ENCODE measurements around the gene SLC25A47.
"Not testable (repeated sequence)": the region's sequence is repeated elsewhere in the genome, so short reads cannot be mapped to it uniquely, and the experiment has no call there.

SLC25A47 gene

GRCh38 chr14:100312110-100312876, 10.8 kb upstream of the SLC25A47 start:
- POLR2A ChIA-PET; H3K27ac ChIP-seq (ENCODE audit: insufficient read depth in 1 of 2, low read depth in 1 of 2, low read length in 2 of 2, poor library complexity in 1 of 2, severe bottlenecking in 2 of 2); H3K27me3 ChIP-seq (replicated peaks in 2 of 5; ENCODE audit: control insufficient read depth in 4 of 5, insufficient read depth in 5 of 5, low read length in 4 of 5); H3K36me3 ChIP-seq (ENCODE audit: control insufficient read depth in 4 of 4, insufficient read depth in 4 of 4, low read length in 3 of 4); H3K9me3 ChIP-seq (ENCODE audit: control extremely low read depth in 1 of 5, control insufficient read depth in 4 of 5, insufficient read depth in 2 of 5, low read depth in 1 of 5, low read length in 4 of 5): not testable (repeated sequence)
- 13% methylated on average over 7 of the region's 18 CpGs for WGBS (ENCODE audit: insufficient coverage)
- Histone ChIP-seq H3K4me1 (ENCODE audit: control extremely low read depth in 1 of 4, control insufficient read depth in 4 of 4, insufficient read depth in 4 of 4, low read length in 3 of 4) (peaks cover 0 to 53% (median 43%) of the 10 kb centered on the region in 4 experiments), H3K4me3 (ENCODE audit: control insufficient read depth in 1 of 7, extremely low read depth in 1 of 7, insufficient read depth in 4 of 7, low read depth in 2 of 7, low read length in 6 of 7) (peak overlapping the region in 1 of 7 experiments; percentile 42)
- DNase-seq = peak in 2 of 3 donors; percentile 67 to 81
- CTCF ChIA-PET = interaction anchor here (1.1 to 4.2 kb wide), 6 partner anchors 9 to 33 kb away, joined by 3 to 24 read pairs (median 4); no protein-coding TSS in a partner anchor

- no peak overlapping the region for H3K4me3 ChIP-seq (ENCODE audit: control insufficient read depth in 1 of 7, extremely low read depth in 1 of 7, insufficient read depth in 4 of 7, low read depth in 2 of 7, low read length in 6 of 7)
- peaks cover 0 to 47% (median 37%) of the 10 kb centered on the region in 4 experiments for H3K4me1 ChIP-seq (ENCODE audit: control extremely low read depth in 1 of 4, control insufficient read depth in 4 of 4, insufficient read depth in 4 of 4, low read length in 3 of 4)
- H3K27ac ChIP-seq (ENCODE audit: insufficient read depth in 1 of 2, low read depth in 1 of 2, low read length in 2 of 2, poor library complexity in 1 of 2, severe bottlenecking in 2 of 2) = no peak overlapping the region
- no peaks in the 10 kb centered on the region for H3K36me3 ChIP-seq (ENCODE audit: control insufficient read depth in 4 of 4, insufficient read depth in 4 of 4, low read length in 3 of 4)
- ChIA-PET CTCF (interaction anchor here (0.8 to 4.2 kb wide), 7 partner anchors 9 to 48 kb away, joined by 3 to 24 read pairs (median 3); no protein-coding TSS in a partner anchor), POLR2A (no interaction called here)
- DNase-seq = no peak
- no peaks in the 10 kb centered on the region for H3K9me3 ChIP-seq (ENCODE audit: control extremely low read depth in 1 of 5, control insufficient read depth in 4 of 5, insufficient read depth in 2 of 5, low read depth in 1 of 5, low read length in 4 of 5)
- no peaks in the 10 kb centered on the region for H3K27me3 ChIP-seq (replicated peaks in 2 of 5; ENCODE audit: control insufficient read depth in 4 of 5, insufficient read depth in 5 of 5, low read length in 4 of 5)
- WGBS (ENCODE audit: insufficient coverage) = 69% methylated on average over 9 of the region's 10 CpGs
Measured at GRCh38 chr14:100312877-100313400, 10.2 kb upstream of the SLC25A47 start.

- H3K27ac ChIP-seq (ENCODE audit: insufficient read depth in 1 of 2, low read depth in 1 of 2, low read length in 2 of 2, poor library complexity in 1 of 2, severe bottlenecking in 2 of 2) = no peak overlapping the region
- H3K4me1 ChIP-seq (ENCODE audit: control extremely low read depth in 1 of 4, control insufficient read depth in 4 of 4, insufficient read depth in 4 of 4, low read length in 3 of 4) = peaks cover 0 to 42% (median 35%) of the 10 kb centered on the region in 4 experiments
- H3K36me3 ChIP-seq (ENCODE audit: control insufficient read depth in 4 of 4, insufficient read depth in 4 of 4, low read length in 3 of 4) = no peaks in the 10 kb centered on the region
- no peaks in the 10 kb centered on the region for H3K27me3 ChIP-seq (replicated peaks in 2 of 5; ENCODE audit: control insufficient read depth in 4 of 5, insufficient read depth in 5 of 5, low read length in 4 of 5)
- ChIA-PET POLR2A (interaction anchor here (0.6 kb wide), 2 partner anchors 11 to 14 kb away, joined by 3 to 5 read pairs; no protein-coding TSS in a partner anchor), CTCF (interaction anchor here (0.6 to 4.2 kb wide), 10 partner anchors 8 to 1246 kb away, joined by 3 to 24 read pairs (median 4); a partner anchor contains a TSS)
- WGBS (ENCODE audit: insufficient coverage) = 94% methylated on average over 26 of the region's 26 CpGs
- H3K4me3 ChIP-seq (ENCODE audit: control insufficient read depth in 1 of 7, extremely low read depth in 1 of 7, insufficient read depth in 4 of 7, low read depth in 2 of 7, low read length in 6 of 7) = no peak overlapping the region
- no peaks in the 10 kb centered on the region for H3K9me3 ChIP-seq (ENCODE audit: control extremely low read depth in 1 of 5, control insufficient read depth in 4 of 5, insufficient read depth in 2 of 5, low read depth in 1 of 5, low read length in 4 of 5)
- DNase-seq = no peak
Measured at GRCh38 chr14:100313464-100314230, 9.5 kb upstream of the SLC25A47 start.

- DNase-seq = no peak
- Histone ChIP-seq H3K36me3 (ENCODE audit: control insufficient read depth in 4 of 4, insufficient read depth in 4 of 4, low read length in 3 of 4) (no peaks in the 10 kb centered on the region), H3K9me3 (ENCODE audit: control extremely low read depth in 1 of 5, control insufficient read depth in 4 of 5, insufficient read depth in 2 of 5, low read depth in 1 of 5, low read length in 4 of 5) (no peaks in the 10 kb centered on the region), H3K27ac (ENCODE audit: insufficient read depth in 1 of 2, low read depth in 1 of 2, low read length in 2 of 2, poor library complexity in 1 of 2, severe bottlenecking in 2 of 2) (no peak overlapping the region), H3K4me1 (ENCODE audit: control extremely low read depth in 1 of 4, control insufficient read depth in 4 of 4, insufficient read depth in 4 of 4, low read length in 3 of 4) (peaks cover 0 to 32% (median 28%) of the 10 kb centered on the region in 4 experiments), H3K27me3 (replicated peaks in 2 of 5; ENCODE audit: control insufficient read depth in 4 of 5, insufficient read depth in 5 of 5, low read length in 4 of 5) (no peaks in the 10 kb centered on the region), H3K4me3 (ENCODE audit: control insufficient read depth in 1 of 7, extremely low read depth in 1 of 7, insufficient read depth in 4 of 7, low read depth in 2 of 7, low read length in 6 of 7) (no peak overlapping the region)
- 96% methylated on average over 6 of the region's 6 CpGs for WGBS (ENCODE audit: insufficient coverage)
- ChIA-PET CTCF (interaction anchor here (4.2 kb wide), 1 partner anchor 12 kb away, joined by 24 read pairs; no protein-coding TSS in a partner anchor), POLR2A (no interaction called here)
Measured at GRCh38 chr14:100314724-100315123, 8.4 kb upstream of the SLC25A47 start.

DNA sequence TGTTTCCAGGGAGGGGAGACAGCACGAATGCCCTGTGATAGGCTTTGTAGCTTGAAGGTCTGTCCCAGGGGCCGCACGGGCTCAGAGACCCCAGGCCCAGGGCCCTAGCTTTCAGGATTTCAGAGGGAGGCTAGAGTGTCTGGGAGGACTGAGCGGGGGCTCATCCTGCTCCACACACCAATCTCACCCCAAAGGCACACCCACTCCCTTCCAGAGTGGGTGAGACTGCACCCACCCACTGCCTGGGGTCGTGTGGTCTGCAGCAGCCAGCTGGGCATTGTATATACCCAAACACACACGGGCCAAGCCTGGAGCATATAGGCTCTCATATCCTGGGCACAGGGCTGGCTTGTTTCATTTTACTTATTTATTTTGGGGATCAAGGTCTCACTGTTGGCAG, 5.8 kb upstream of the SLC25A47 start:
- H3K4me3 ChIP-seq (ENCODE audit: control insufficient read depth in 1 of 7, extremely low read depth in 1 of 7, insufficient read depth in 4 of 7, low read depth in 2 of 7, low read length in 6 of 7) = no peak overlapping the region
- no peak for DNase-seq
- POLR2A ChIA-PET = no interaction called here
- no peaks in the 10 kb centered on the region for H3K9me3 ChIP-seq (ENCODE audit: control extremely low read depth in 1 of 5, control insufficient read depth in 4 of 5, insufficient read depth in 2 of 5, low read depth in 1 of 5, low read length in 4 of 5)
- CTCF ChIA-PET = interaction anchor here (0.9 to 1.5 kb wide), 2 partner anchors 14 to 24 kb away, joined by 4 read pairs; no protein-coding TSS in a partner anchor
- no peak overlapping the region for H3K27ac ChIP-seq (ENCODE audit: insufficient read depth in 1 of 2, low read depth in 1 of 2, low read length in 2 of 2, poor library complexity in 1 of 2, severe bottlenecking in 2 of 2)
- 97% methylated on average over 4 of the region's 6 CpGs for WGBS (ENCODE audit: insufficient coverage)
- H3K36me3 ChIP-seq (ENCODE audit: control insufficient read depth in 4 of 4, insufficient read depth in 4 of 4, low read length in 3 of 4) = no peaks in the 10 kb centered on the region
- peaks cover 0 to 15% (median 12%) of the 10 kb centered on the region in 4 experiments for H3K4me1 ChIP-seq (ENCODE audit: control extremely low read depth in 1 of 4, control insufficient read depth in 4 of 4, insufficient read depth in 4 of 4, low read length in 3 of 4)
- no peaks in the 10 kb centered on the region for H3K27me3 ChIP-seq (replicated peaks in 2 of 5; ENCODE audit: control insufficient read depth in 4 of 5, insufficient read depth in 5 of 5, low read length in 4 of 5)

DNA sequence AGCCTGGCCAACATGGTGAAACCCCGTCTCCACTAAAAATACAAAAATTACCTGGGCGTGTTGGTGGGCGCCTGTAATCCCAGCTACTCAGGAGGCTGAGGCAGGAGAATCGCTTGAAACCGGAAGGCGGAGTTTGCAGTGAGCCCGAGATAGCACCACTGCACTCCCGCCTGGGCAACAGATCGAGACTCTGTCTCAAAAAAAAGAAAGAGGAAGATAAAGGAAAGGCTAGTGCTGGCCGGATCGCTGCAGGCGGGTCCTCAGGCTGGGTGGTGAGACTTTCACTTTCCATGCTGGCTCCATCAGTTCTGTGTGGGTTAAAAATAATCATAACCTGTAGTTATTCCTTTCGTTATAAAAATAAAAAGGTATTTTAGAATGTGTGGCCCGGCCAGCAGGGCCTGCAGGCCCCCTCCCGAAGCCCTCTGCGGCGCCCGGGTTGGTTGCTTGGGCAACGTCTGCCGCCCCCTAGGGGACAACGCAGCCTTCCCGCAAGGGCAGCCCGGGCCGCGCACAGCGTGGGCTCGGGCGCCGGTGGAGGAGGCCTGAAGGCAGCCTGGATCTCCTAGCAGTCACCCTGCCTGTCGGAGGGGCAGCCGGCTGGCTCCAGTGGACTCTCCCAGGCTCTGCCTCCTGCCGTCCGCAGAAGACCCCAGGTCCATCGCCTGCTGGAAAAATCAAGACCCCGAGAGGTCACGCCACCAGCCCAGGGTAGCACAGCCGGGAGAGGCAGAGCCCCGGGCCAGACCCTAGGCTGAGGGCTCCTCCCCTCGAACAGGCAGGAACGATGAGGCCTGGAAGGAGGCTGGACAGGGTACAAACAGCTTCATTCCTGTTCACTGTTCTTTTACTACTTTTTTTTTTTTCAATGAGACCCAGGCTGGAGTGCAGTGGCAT, 5.0 kb upstream of the SLC25A47 start:
- Histone ChIP-seq H3K36me3 (ENCODE audit: control insufficient read depth in 4 of 4, insufficient read depth in 4 of 4, low read length in 3 of 4) (no peaks in the 10 kb centered on the region), H3K27me3 (replicated peaks in 2 of 5; ENCODE audit: control insufficient read depth in 4 of 5, insufficient read depth in 5 of 5, low read length in 4 of 5) (no peaks in the 10 kb centered on the region), H3K4me1 (ENCODE audit: control extremely low read depth in 1 of 4, control insufficient read depth in 4 of 4, insufficient read depth in 4 of 4, low read length in 3 of 4) (peaks cover 0 to 7% (median 6%) of the 10 kb centered on the region in 4 experiments), H3K27ac (ENCODE audit: insufficient read depth in 1 of 2, low read depth in 1 of 2, low read length in 2 of 2, poor library complexity in 1 of 2, severe bottlenecking in 2 of 2) (no peak overlapping the region), H3K4me3 (ENCODE audit: control insufficient read depth in 1 of 7, extremely low read depth in 1 of 7, insufficient read depth in 4 of 7, low read depth in 2 of 7, low read length in 6 of 7) (peak overlapping the region in 5 of 7 experiments; percentile 36 to 71 (median 58)), H3K9me3 (ENCODE audit: control extremely low read depth in 1 of 5, control insufficient read depth in 4 of 5, insufficient read depth in 2 of 5, low read depth in 1 of 5, low read length in 4 of 5) (no peaks in the 10 kb centered on the region)
- WGBS (ENCODE audit: insufficient coverage) = 35% methylated on average over 33 of the region's 40 CpGs
- POLR2A ChIA-PET = no interaction called here
- CTCF ChIA-PET = interaction anchor here (0.7 to 2.1 kb wide), 4 partner anchors 9 to 32 kb away, joined by 3 to 5 read pairs (median 4); no protein-coding TSS in a partner anchor
- DNase-seq = peak; percentile 73 to 84 (median 84)
